GM18507 (cell line): ENCODE measurements around the gene EPRS1.
"Not testable (repeated sequence)": the region's sequence is repeated elsewhere in the genome, so short reads cannot be mapped to it uniquely, and the experiment has no call there.

Experiments used
- DNase-seq: peaks from one replicate; pipeline ENCODE4 v3.0.0; 2011; ENCODE audit warnings: low read depth; ENCODE audit not compliant: insufficient read length; ENCODE audit errors: extremely low spot score
- FAIRE-seq: peaks from 2 replicates; lab custom pipeline; 2011; peaks lifted over from hg19 to GRCh38; lab: Jason Lieb, UNC

EPRS1 gene

GRCh38 chr1:220046052-220046930 is at the start of gene EPRS1:
Gene EPRS1 (minus strand): TSS chr1:220046505. CDS start chr1:220046388, 117 bp downstream.
- DNase-seq (peak; percentile 88), FAIRE-seq (peak; percentile 99)

- DNase-seq, result peak; percentile 86
- peak; percentile 81 for FAIRE-seq
Observed at GRCh38 chr1:220094016-220094911, 48.0 kb upstream of the EPRS1 start, which contains the start of gene IARS2. Gene IARS2 (plus strand): TSS chr1:220094132. CDS start chr1:220094217, 85 bp downstream.

- DNase-seq, result no peak
- no peak for FAIRE-seq
Observed at GRCh38 chr1:220093361-220094015, 47.2 kb upstream of the EPRS1 start.

DNA sequence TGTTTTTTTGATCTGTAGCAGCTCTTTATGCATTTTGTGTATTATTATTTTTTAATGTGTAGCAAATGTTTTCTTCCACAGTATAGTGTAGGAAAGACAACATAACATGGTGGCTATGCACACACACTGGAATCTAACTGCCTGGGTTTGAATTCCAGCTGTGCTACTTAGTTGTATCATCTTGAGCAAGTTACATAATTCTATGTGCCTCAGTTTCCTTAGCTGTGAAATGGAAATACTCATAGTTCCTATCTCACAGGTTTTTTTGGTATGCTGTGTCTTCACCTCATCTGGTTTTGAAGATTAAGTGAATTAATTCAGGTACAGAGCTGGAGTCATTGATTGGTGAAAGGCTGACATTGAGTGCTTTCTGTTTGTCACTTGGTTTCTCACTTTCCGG is 46.4 kb upstream of the EPRS1 start:
- no peak for DNase-seq
- no peak for FAIRE-seq

- FAIRE-seq (peak; percentile 99), DNase-seq (peak; percentile 68)
Observed at GRCh38 chr1:220089650-220090556, 43.6 kb upstream of the EPRS1 start, which contains the start of gene BPNT1. Gene BPNT1 (minus strand): TSS chr1:220089788. CDS start chr1:220079846, 9,942 bp downstream.

DNA sequence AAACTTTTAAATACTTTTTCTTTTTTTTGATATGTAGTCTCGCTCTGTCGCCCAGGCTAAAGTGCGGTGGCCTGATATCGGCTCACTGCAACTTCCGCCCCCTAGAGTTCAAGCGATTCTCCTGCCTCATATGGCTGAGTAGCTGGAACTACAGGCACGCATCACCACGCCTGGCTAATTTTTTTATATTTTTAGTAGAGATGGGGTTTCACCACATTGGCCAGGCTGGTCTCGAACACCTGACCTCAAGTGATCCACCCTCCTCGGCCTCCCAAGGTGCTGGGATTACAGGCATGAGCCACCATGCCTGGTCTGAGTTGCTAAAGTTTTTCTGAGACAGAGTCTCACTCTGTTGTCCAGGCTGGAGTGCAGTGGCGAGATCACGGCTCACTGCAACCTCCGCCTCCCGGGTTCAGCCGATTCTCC is 40.0 kb upstream of the EPRS1 start:
- not testable (repeated sequence) for DNase-seq
- FAIRE-seq, result peak; percentile 48

DNA sequence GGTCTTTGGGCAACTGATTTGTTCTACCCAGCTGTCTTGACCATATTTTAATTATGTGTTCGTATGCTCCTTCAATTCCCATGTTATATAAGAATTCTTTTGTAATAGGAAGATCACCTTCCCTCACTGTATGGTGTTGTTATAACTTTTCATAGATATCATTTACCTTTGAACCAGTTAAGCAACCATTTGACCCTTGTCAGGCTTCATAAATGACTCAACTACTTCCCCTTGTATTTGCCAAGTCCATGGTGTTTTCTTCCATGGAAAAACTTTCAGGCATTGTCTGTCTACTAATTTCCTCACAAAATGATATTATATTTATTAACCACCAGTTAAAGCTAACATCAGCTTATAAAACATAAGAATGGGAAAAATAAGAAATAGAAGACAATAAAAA is 38.2 kb upstream of the EPRS1 start:
- DNase-seq (no peak), FAIRE-seq (no peak)

DNA sequence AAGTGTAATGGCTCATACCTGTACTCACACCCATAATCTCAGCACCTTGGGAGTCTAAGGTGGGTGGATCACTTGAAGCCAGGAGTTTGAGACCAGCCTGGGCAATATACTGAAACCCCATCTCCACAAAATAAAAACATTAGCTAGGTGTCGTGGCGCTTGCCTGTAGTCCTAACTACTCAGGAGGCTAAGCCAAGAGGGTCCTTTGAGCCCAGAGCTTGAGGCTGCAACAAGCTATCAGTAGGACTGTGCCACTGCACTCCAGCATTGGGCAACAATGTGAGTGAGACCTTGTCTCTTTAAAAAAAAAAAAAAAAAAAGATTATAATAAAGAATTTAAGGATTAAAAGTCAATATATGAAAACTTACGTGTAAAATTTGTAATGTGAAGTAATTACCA is 31.6 kb upstream of the EPRS1 start:
- DNase-seq, result no peak

GRCh38 chr1:220076861-220077762 is 30.8 kb upstream of the EPRS1 start:
- DNase-seq (no peak), FAIRE-seq (no peak)

More for the DNA sequence above, 31.6 kb upstream of the EPRS1 start:
- no peak for FAIRE-seq

GRCh38 chr1:220067269-220068204 is 21.2 kb upstream of the EPRS1 start:
- FAIRE-seq (no peak), DNase-seq (no peak)

GRCh38 chr1:220062629-220063028 is 16.3 kb upstream of the EPRS1 start:
- FAIRE-seq (no peak), DNase-seq (no peak)

DNA sequence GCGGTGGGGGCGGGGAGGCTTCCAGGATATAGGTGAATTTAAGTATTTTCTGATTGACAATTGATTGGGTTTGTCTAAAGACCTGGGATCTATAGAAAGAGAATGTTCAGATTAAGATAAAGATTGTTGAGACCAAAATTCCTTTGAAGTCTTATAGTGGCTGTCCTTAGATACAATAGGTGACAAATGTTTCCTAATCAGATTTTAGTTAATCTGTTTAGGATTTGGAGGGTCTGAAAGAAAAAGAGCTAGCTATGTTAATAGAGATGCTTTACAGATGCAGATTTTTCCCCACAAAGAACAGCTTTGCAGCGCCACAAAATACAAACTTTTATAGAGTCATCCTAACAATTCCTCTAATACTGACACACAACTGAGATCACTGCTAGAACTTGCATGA is 14.6 kb upstream of the EPRS1 start:
- no peak for DNase-seq
- FAIRE-seq, result no peak

- DNase-seq (no peak), FAIRE-seq (no peak)
Observed at GRCh38 chr1:220056374-220056773, 10.1 kb upstream of the EPRS1 start.

GRCh38 chr1:220045356-220046051 is 801 bp downstream of the EPRS1 start:
- peak; percentile 55 for FAIRE-seq

DNA sequence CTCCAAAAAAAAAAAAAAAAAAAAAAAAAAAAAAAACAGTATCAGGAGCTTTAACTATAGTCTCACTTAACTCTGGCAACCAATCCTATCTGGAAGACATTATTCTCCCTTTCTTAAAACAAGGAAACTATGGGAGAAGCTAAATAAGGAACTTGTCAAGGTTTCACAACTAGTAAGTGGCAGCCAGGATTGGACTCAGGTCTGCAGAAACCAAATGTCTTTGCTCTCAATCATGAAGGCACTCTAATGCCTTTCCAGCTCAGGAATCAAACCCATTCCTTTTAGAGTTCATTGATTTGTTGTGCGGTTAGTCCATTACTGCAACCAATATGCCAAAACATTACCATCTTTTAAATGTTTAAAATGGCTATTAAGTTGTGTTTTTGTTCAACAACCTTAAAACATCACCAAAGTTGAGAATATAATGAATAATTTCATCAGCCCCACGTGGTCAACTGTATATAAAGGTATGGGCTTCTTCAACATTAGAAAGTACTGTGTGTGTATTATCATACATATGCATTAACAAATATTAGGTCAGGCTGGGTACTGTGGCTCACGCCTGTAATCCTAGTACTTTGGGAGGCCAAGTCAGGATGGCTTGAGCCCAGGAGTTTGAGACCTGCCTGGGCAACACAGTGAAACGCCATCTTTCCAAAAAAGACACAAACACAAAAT is 1.5 kb downstream of the EPRS1 start:
- FAIRE-seq (no peak), DNase-seq (no peak)

More at GRCh38 chr1:220045356-220046051, 801 bp downstream of the EPRS1 start:
- no peak for DNase-seq
